A549 (cell line): ENCODE data around the gene TBCEL. TPM values are rescaled to one million over a fixed set of nuclear protein-coding genes. Genes with fewer than 3 reads are reported as not detected.

ENCODE experiments used
- ATAC-seq, 2 experiments: fragments of 200-7000 bp in 1 of 2; fragments of >200 bp in 1 of 2; cut with Nextera tagmentation in 1 of 2; cut with Tn5 transposase in 1 of 2; 3 replicates each; pipeline versions ENCODE4 v1.8.0 to v1.9.1; 2018 to 2020; ENCODE audit warnings: mild to moderate bottlenecking in 1 of 2, moderate library complexity in 1 of 2
- CTCF ChIA-PET: fragments of 300-600 bp; sonication (Branson Sonifier 250); formaldehyde crosslinking; extraction: SDS; loops from one replicate; lab custom pipeline; 2021; ENCODE audit warnings: antibody characterized with exemption, inconsistent platforms; lab: Yijun Ruan, JAX
- POLR2A ChIA-PET: fragments of 350-600 bp; formaldehyde crosslinking; extraction: SDS; loops from one replicate; lab custom pipeline; 2021; ENCODE audit warnings: antibody characterized with exemption, inconsistent platforms; lab: Yijun Ruan, JAX
- DNase-seq, 2 experiments: peaks; one replicate each; pipeline versions ENCODE4 v3.0.0 to v3.0.0-alpha.2; 2011 to 2016; ENCODE audit warnings: low read depth in 1 of 2, low spot score in 1 of 2
- FAIRE-seq: peaks from 2 replicates; lab custom pipeline; 2011; peaks lifted over from hg19 to GRCh38; lab: Jason Lieb, UNC
- H3K27ac ChIP-seq, 2 experiments: fragments of >200 bp; sonication (Bioruptor Twin); formaldehyde crosslinking; 3 replicates each; pipeline ENCODE4 v1.5.1; 2016 to 2017
- H3K4me1 ChIP-seq: fragments of >200 bp; sonication (Bioruptor Twin); formaldehyde crosslinking; 3 replicates; pipeline ENCODE4 v1.6.1; 2016
- H3K4me2 ChIP-seq: fragments of >200 bp; sonication (Bioruptor Twin); formaldehyde crosslinking; 3 replicates; pipeline ENCODE4 v1.6.1; 2016
- H3K4me3 ChIP-seq: fragments of >200 bp; sonication (Bioruptor Twin); formaldehyde crosslinking; 3 replicates; pipeline ENCODE4 v1.5.1; 2016
- H3K9me3 ChIP-seq: fragments of >200 bp; sonication (Bioruptor Twin); formaldehyde crosslinking; 3 replicates; pipeline ENCODE4 v1.6.1; 2016
- ATOH8 ChIP-seq: fragments of 250-450 bp; sonication (Bioruptor Pico); IDR thresholded peaks from 2 replicates; pipeline ENCODE4 v1.5.0; 2020; ENCODE audit warnings: low read depth, mild to moderate bottlenecking, moderate library complexity
- BHLHE40 ChIP-seq: IDR thresholded peaks from 2 replicates; pipeline ENCODE4 v1.6.1; 2012; ENCODE audit warnings: low read depth, low read length, inconsistent platforms
- CBX2 ChIP-seq: fragments of 200-600 bp; sonication (generic); IDR thresholded peaks from 2 replicates; pipeline ENCODE4 v1.6.1; 2016; ENCODE audit warnings: low read depth, mild to moderate bottlenecking, borderline replicate concordance
- E2F6 ChIP-seq: IDR thresholded peaks from 2 replicates; pipeline ENCODE4 v1.6.1; 2012; ENCODE audit warnings: low read depth, borderline replicate concordance
- ELK1 ChIP-seq: fragments of 150-350 bp; IDR thresholded peaks from 2 replicates; pipeline ENCODE4 v1.6.1; 2014; ENCODE audit warnings: low read depth, mild to moderate bottlenecking, low read length
- ESRRA ChIP-seq: fragments of 150-350 bp; IDR thresholded peaks from 2 replicates; pipeline ENCODE4 v1.6.1; 2014; ENCODE audit warnings: mild to moderate bottlenecking, low read length, borderline replicate concordance
- GATA3 ChIP-seq: IDR thresholded peaks from 2 replicates; pipeline ENCODE4 v1.6.1; 2012; ENCODE audit warnings: borderline replicate concordance
- HES2 ChIP-seq: fragments of >200 bp; sonication (Bioruptor Twin); formaldehyde crosslinking; IDR thresholded peaks from 2 replicates; pipeline ENCODE4 v1.6.1; 2016
- JUN ChIP-seq, 2 experiments: fragments of >200 bp; sonication (Bioruptor Twin); formaldehyde crosslinking; IDR thresholded peaks; 2 replicates in 1 of 2; 3 replicates in 1 of 2; pipeline ENCODE4 v1.6.1; 2016 to 2017
- MAX ChIP-seq: IDR thresholded peaks from 2 replicates; pipeline ENCODE4 v1.6.1; 2012
- NFE2L2 ChIP-seq: fragments of 150-350 bp; conservative IDR thresholded peaks from 2 replicates; pipeline ENCODE4 v1.6.1; 2014; ENCODE audit warnings: low read length
- PBX3 ChIP-seq: IDR thresholded peaks from 2 replicates; pipeline ENCODE4 v1.6.1; 2012
- PHF8 ChIP-seq: fragments of 200-600 bp; sonication (generic); IDR thresholded peaks from 2 replicates; pipeline ENCODE4 v1.6.1; 2016; ENCODE audit warnings: low read depth, mild to moderate bottlenecking, antibody characterized with exemption, moderate library complexity, borderline replicate concordance
- POLR2A ChIP-seq: IDR thresholded peaks from 2 replicates; pipeline ENCODE4 v1.6.1; 2012; ENCODE audit warnings: mild to moderate bottlenecking, low read length
- POLR2AphosphoS2 ChIP-seq: conservative IDR thresholded peaks from 2 replicates; pipeline ENCODE4 v1.6.1; 2012; ENCODE audit warnings: low read length, improper control_type of control experiment, inconsistent platforms
- RARB ChIP-seq: fragments of 250-450 bp; sonication (Bioruptor Pico); IDR thresholded peaks from 2 replicates; pipeline ENCODE4 v1.8.0; 2021; ENCODE audit warnings: mild to moderate bottlenecking, moderate library complexity
- REST ChIP-seq: fragments of 200-600 bp; sonication (generic); IDR thresholded peaks from 2 replicates; pipeline ENCODE4 v1.6.1; 2016; ENCODE audit warnings: antibody characterized with exemption, mild to moderate bottlenecking, moderate library complexity
- TP53 ChIP-seq: fragments of 250-450 bp; sonication (Bioruptor Pico); IDR thresholded peaks from 2 replicates; pipeline ENCODE4 v1.5.0; 2021; ENCODE audit warnings: mild to moderate bottlenecking, moderate library complexity
- ZSCAN20 ChIP-seq: fragments of 250-450 bp; sonication (Bioruptor Pico); IDR thresholded peaks from 2 replicates; pipeline ENCODE4 v1.8.0; 2022; ENCODE audit warnings: mild to moderate bottlenecking, moderate library complexity
- WGBS: methylation state at CpG from one replicate; pipeline ENCODE4 v1.1.6; 2017; ENCODE audit errors: missing lambda C conversion rate; 5-methylcytosine and 5-hydroxymethylcytosine counted together
- polyA plus RNA-seq, 4 experiments: library from polyadenylated mRNA; depleted of rRNA in 3 of 4; stranded (reverse); fragments of >200 nt; fragmentation: RNase III in 1 of 4; extraction: RNeasy Plus Mini Kit Qiagen cat#74134 plus additional on column Dnase treatment in 1 of 4; gene quantifications; 2 replicates in 3 of 4; 3 replicates in 1 of 4; pipeline ENCODE4 v1.2.3, GENCODE V29; 2011 to 2017

The TBCEL gene
- polyA plus RNA-seq, 2 of the 4 experiments (the other 2 are of a cell fraction), result 5.9 to 11.9 TPM

GRCh38 chr11:121037016-121037415 lies 13.1 kb downstream of the TBCEL start:
- ChIA-PET POLR2A (no interaction called here), CTCF (interaction anchor here (1.0 kb wide), 1 partner anchor 11 kb away, joined by 4 read pairs; no protein-coding TSS in a partner anchor)
- ATAC-seq (no peak), FAIRE-seq (no peak), DNase-seq (no peak)
- Histone ChIP-seq H3K4me2 (no peak overlapping the region), H3K4me1 (no peaks in the 10 kb centered on the region), H3K9me3 (no peaks in the 10 kb centered on the region), H3K27ac (no peak overlapping the region), H3K4me3 (no peak overlapping the region)
- no peak for TF ChIP-seq CBX2
- no peak for TF ChIP-seq ESRRA
- TF ChIP-seq RARB (CRISPR knock-in tag), result no peak
- TF ChIP-seq ELK1, result no peak
- no peak for TF ChIP-seq NFE2L2
- no peak for TF ChIP-seq TP53 (CRISPR knock-in tag)
- no peak for TF ChIP-seq E2F6
- no peak for TF ChIP-seq JUN (IDR thresholded peaks at IDR 0.05)
- 74% methylated on average over 1 of the region's 1 CpG for WGBS

GRCh38 chr11:121038648-121039409 lies 14.9 kb downstream of the TBCEL start:
- WGBS, result 87% methylated on average over 5 of the region's 5 CpGs
- TF ChIP-seq HES2 (no peak), POLR2AphosphoS2 (no peak), POLR2A (no peak), NFE2L2 (no peak), BHLHE40 (no peak), MAX (no peak), GATA3 (no peak), REST (no peak), PHF8 (no peak), ATOH8 (CRISPR knock-in tag) (no peak), E2F6 (no peak), PBX3 (no peak), ZSCAN20 (CRISPR knock-in tag) (no peak)
- Histone ChIP-seq H3K9me3 (no peaks in the 10 kb centered on the region), H3K27ac (no peak overlapping the region), H3K4me1 (no peaks in the 10 kb centered on the region), H3K4me2 (no peak overlapping the region), H3K4me3 (no peak overlapping the region)
- CTCF ChIA-PET, result no interaction called here
- FAIRE-seq (no peak), ATAC-seq (no peak), DNase-seq (no peak)
- POLR2A ChIA-PET, result no interaction called here
